ENCODE measurements around the gene HDHD3. TPM values are rescaled to one million over a fixed set of nuclear protein-coding genes. Genes with fewer than 3 reads are reported as not detected.
"Not testable (repeated sequence)": the region's sequence is repeated elsewhere in the genome, so short reads cannot be mapped to it uniquely, and the experiment has no call there.

Gene HDHD3
- total RNA-seq, 3 donors from 2014 or later (not counting 1 experiment from before 2014, with no cell fraction given), result 6.1 to 11.8 (median 9.6) TPM

DNA sequence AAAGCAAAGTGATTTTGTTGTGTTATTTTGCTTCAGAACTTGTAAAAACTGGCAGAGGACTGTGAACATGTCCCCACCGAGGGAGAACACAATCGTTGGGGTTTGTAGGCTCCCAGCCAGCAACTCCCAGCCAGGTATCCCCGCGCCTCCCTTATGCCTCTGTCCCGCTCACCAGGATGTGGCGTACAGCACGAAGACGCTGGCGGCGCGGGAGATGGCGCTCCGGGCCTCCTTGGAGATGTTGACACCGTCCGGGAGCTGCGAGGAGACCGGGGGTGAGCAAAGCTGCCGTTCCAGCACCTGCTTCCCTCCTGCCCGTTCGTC, 33.1 kb upstream of the HDHD3 start:
- WGBS (ENCODE audit: insufficient coverage), result under 1% methylated on average over 20 of the region's 20 CpGs

DNA sequence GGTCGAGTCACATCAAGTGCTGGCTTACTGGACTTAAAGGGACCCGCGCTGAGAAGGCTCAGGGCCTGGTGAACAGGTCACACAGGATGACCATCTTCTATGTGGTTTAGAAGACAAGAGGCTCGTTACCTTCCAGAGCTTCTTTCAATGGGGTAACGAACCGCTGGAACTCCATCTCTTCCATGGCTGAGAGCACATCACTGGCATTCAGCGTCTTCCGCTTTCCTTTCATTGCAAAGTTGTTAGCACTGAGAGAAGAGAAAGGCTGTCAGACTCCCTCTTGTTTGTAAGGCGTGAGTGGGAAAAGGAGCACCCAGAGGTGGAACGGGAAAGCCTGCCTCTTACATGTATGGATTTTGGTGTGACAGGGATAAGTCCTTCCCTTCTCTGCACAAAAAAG, 32.7 kb upstream of the HDHD3 start:
- H3K4me3 Mint-ChIP-seq, result peak overlapping the region; percentile 94
- Histone ChIP-seq H3K9me3 (ENCODE audit: control insufficient read depth, insufficient read depth, low read length) (no peaks in the 10 kb centered on the region), H3K27ac (ENCODE audit: low read length) (peak overlapping the region; percentile 95), H3K4me1 (ENCODE audit: control insufficient read depth, insufficient read depth, low read length) (peaks cover 23% of the 10 kb centered on the region), H3K36me3 (ENCODE audit: control insufficient read depth, insufficient read depth, low read length) (peaks cover 7% of the 10 kb centered on the region), H3K4me3 (ENCODE audit: low read length) (peak overlapping the region; percentile 78), H3K27me3 (ENCODE audit: control insufficient read depth, insufficient read depth, low read length) (no peaks in the 10 kb centered on the region)
- peak overlapping the region; percentile 96 to 99 for H3K27ac Mint-ChIP-seq
- ATAC-seq (no peak), DNase-seq (peak in 1 of 2 donors; percentile 17)
- no peaks in the 10 kb centered on the region for H3K36me3 Mint-ChIP-seq
- H3K27me3 Mint-ChIP-seq (ENCODE audit: low read depth in 2 of 2), result no peaks in the 10 kb centered on the region
- TF ChIP-seq, protein P1, sequence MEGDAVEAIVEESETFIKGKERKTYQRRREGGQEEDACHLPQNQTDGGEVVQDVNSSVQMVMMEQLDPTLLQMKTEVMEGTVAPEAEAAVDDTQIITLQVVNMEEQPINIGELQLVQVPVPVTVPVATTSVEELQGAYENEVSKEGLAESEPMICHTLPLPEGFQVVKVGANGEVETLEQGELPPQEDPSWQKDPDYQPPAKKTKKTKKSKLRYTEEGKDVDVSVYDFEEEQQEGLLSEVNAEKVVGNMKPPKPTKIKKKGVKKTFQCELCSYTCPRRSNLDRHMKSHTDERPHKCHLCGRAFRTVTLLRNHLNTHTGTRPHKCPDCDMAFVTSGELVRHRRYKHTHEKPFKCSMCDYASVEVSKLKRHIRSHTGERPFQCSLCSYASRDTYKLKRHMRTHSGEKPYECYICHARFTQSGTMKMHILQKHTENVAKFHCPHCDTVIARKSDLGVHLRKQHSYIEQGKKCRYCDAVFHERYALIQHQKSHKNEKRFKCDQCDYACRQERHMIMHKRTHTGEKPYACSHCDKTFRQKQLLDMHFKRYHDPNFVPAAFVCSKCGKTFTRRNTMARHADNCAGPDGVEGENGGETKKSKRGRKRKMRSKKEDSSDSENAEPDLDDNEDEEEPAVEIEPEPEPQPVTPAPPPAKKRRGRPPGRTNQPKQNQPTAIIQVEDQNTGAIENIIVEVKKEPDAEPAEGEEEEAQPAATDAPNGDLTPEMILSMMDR (IDR thresholded peaks at IDR 0.05), result no peak
- intact Hi-C loops (cut with micrococcal nuclease), result no loop called here
- H3K4me1 Mint-ChIP-seq, result peaks cover 24 to 28% of the 10 kb centered on the region in 2 donors
- no peaks in the 10 kb centered on the region for H3K9me3 Mint-ChIP-seq
- 47% methylated on average over 10 of the region's 10 CpGs for WGBS (ENCODE audit: insufficient coverage)

More for the DNA sequence above, 33.1 kb upstream of the HDHD3 start:
- H3K9me3 ChIP-seq (ENCODE audit: control insufficient read depth, insufficient read depth, low read length), result no peaks in the 10 kb centered on the region
- H3K27ac ChIP-seq (ENCODE audit: low read length), result peak overlapping the region; percentile 95
- Mint-ChIP-seq H3K27ac (peak overlapping the region; percentile 96 to 99), H3K4me3 (peak overlapping the region; percentile 94), H3K4me1 (peaks cover 24 to 28% of the 10 kb centered on the region in 2 donors), H3K9me3 (no peaks in the 10 kb centered on the region), H3K27me3 (ENCODE audit: low read depth in 2 of 2) (no peaks in the 10 kb centered on the region), H3K36me3 (no peaks in the 10 kb centered on the region)
- H3K36me3 ChIP-seq (ENCODE audit: control insufficient read depth, insufficient read depth, low read length), result peaks cover 7% of the 10 kb centered on the region
- TF ChIP-seq, protein P1 (IDR thresholded peaks at IDR 0.05), result no peak
- intact Hi-C loops (cut with micrococcal nuclease), result loop anchor here (1.0 to 2.0 kb wide), 5 partner anchors 9 to 189 kb away; partner anchors contain the start of genes ALAD, CDC26, FKBP15 and PRPF4
- H3K27me3 ChIP-seq (ENCODE audit: control insufficient read depth, insufficient read depth, low read length), result no peaks in the 10 kb centered on the region
- peak overlapping the region; percentile 78 for H3K4me3 ChIP-seq (ENCODE audit: low read length)
- DNase-seq, result no peak
- ATAC-seq, result no peak
- H3K4me1 ChIP-seq (ENCODE audit: control insufficient read depth, insufficient read depth, low read length), result peaks cover 23% of the 10 kb centered on the region

DNA sequence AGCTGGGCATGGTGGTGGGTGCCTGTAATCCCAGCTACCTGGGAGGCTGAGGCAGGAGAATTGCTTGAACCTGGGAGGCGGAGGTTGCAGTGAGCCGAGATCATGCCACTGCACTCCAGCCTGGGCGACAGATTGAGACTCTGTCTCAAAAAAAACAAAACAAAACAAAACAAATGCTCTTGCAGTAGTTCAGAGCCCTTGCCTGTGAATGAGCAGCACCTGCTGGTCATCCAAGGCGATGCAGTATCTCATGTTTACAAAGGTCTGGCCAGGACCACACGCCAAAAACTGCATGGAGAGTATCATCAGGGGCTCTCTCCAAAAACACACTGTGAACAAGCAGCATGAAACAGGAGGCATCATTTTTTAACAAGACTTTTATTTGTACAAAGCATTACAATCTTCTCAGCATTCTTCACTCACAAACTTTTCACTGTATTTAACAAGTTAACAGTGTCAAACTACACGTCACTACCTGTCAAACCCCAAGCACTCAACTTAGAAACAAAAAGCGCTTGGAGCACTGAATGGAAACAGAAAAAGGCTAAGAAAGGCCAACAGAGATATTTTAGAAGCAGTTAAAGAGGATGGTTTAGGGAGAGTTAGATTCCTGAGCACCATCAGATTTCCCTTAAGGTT, 30.2 kb upstream of the HDHD3 start:
- not testable (repeated sequence) for H3K9me3 Mint-ChIP-seq; H3K27me3 ChIP-seq (ENCODE audit: control insufficient read depth, insufficient read depth, low read length); H3K36me3 ChIP-seq (ENCODE audit: control insufficient read depth, insufficient read depth, low read length); H3K9me3 ChIP-seq (ENCODE audit: control insufficient read depth, insufficient read depth, low read length); H3K4me3 ChIP-seq (ENCODE audit: low read length); H3K27me3 Mint-ChIP-seq (ENCODE audit: low read depth in 2 of 2); H3K36me3 Mint-ChIP-seq; H3K27ac ChIP-seq (ENCODE audit: low read length)
- H3K4me1 ChIP-seq (ENCODE audit: control insufficient read depth, insufficient read depth, low read length), result peaks cover 23% of the 10 kb centered on the region
- intact Hi-C loops (cut with micrococcal nuclease), result loop anchor here (1.0 kb wide), 2 partner anchors 98 to 133 kb away; no protein-coding TSS in a partner anchor
- Mint-ChIP-seq H3K4me3 (peak overlapping the region; percentile 75), H3K4me1 (peaks cover 24 to 28% of the 10 kb centered on the region in 2 donors), H3K27ac (peak overlapping the region; percentile 61 to 96)
- TF ChIP-seq, protein P1 (IDR thresholded peaks at IDR 0.05), result peak; percentile 72
- DNase-seq (peak; percentile 42 to 79), ATAC-seq (peak in 2 of 3 donors; percentile 14 to 22)
- 49% methylated on average over 7 of the region's 7 CpGs for WGBS (ENCODE audit: insufficient coverage)

DNA sequence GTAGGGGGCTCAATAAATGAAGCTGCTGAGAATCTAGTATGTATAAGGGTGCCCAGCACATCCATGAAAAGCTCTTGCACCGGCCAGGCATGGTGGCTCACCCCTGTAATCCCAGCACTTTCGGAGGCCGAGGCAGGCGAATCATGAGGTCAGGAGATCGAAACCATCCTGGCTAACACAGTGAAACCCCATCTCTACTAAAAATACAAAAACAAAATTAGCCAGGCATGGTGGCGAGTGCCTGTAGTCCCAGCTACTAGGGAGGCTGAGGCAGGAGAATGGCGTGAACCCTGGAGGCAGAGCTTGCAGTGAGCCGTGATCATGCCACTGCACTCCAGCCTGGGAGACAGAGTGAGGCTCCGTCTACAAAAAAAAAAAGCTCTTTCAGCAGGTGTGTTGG, 29.6 kb upstream of the HDHD3 start:
- peaks cover 24% of the 10 kb centered on the region for H3K4me1 ChIP-seq (ENCODE audit: control insufficient read depth, insufficient read depth, low read length)
- Mint-ChIP-seq H3K27ac (peak overlapping the region; percentile 61 to 96), H3K4me1 (peaks cover 29 to 31% of the 10 kb centered on the region in 2 donors)
- H3K4me3 Mint-ChIP-seq; H3K9me3 Mint-ChIP-seq; H3K27me3 ChIP-seq (ENCODE audit: control insufficient read depth, insufficient read depth, low read length); H3K36me3 Mint-ChIP-seq; ATAC-seq; H3K9me3 ChIP-seq (ENCODE audit: control insufficient read depth, insufficient read depth, low read length); H3K27ac ChIP-seq (ENCODE audit: low read length); H3K27me3 Mint-ChIP-seq (ENCODE audit: low read depth in 2 of 2); DNase-seq; H3K36me3 ChIP-seq (ENCODE audit: control insufficient read depth, insufficient read depth, low read length); H3K4me3 ChIP-seq (ENCODE audit: low read length); intact Hi-C loops (cut with micrococcal nuclease): not testable (repeated sequence)
- WGBS (ENCODE audit: insufficient coverage), result 96% methylated on average over 9 of the region's 9 CpGs

All from natural killer cell (primary cell).